ENCODE results near the gene S100A16.
"Not testable (repeated sequence)": the region's sequence is repeated elsewhere in the genome, so short reads cannot be mapped to it uniquely, and the experiment has no call there.

S100A16 gene

DNA sequence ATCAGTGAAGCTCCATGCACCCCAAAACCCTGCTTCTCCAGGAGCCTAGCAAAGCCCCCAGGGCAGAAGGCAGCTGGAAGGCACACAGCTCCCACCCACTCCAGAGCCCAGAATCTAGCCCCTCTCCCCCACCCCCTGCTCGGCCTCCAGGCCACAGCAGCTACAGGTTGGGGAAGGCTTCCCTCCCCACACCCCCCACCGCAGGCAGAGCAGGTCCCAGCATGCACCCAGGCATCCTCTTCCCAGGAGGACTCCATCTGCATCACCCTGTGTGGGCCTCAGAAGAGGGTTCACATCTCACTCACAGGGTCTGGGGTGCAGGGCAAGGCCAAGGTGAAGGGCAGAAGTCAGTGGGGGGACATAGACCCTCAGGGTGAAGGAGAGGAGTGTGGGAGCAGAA, 2.5 kb upstream of the S100A16 start:
- DNase-seq (ENCODE audit: low read depth in 2 of 2) = no peak

DNA sequence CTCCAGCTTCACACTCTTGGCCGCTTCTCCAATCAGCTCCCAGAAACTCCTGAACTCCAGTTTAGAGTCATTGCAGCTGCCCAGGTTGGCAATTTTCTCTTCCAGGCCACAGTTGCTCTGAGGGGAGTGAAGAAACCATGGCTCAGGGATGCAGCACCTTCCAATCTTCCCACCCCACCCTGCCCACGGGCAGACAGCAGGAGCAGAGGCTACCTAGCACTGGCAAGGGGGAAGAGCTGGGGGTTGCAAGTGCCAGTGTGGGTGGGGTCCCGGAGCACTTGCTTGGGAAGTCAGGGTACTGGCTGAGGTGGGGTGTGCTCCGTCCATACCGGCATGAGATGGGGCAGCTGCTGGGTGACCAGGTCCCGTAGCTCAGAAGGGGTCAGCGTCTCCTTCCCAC, 2.0 kb upstream of the S100A16 start:
- no peak for DNase-seq (ENCODE audit: low read depth in 2 of 2)

DNA sequence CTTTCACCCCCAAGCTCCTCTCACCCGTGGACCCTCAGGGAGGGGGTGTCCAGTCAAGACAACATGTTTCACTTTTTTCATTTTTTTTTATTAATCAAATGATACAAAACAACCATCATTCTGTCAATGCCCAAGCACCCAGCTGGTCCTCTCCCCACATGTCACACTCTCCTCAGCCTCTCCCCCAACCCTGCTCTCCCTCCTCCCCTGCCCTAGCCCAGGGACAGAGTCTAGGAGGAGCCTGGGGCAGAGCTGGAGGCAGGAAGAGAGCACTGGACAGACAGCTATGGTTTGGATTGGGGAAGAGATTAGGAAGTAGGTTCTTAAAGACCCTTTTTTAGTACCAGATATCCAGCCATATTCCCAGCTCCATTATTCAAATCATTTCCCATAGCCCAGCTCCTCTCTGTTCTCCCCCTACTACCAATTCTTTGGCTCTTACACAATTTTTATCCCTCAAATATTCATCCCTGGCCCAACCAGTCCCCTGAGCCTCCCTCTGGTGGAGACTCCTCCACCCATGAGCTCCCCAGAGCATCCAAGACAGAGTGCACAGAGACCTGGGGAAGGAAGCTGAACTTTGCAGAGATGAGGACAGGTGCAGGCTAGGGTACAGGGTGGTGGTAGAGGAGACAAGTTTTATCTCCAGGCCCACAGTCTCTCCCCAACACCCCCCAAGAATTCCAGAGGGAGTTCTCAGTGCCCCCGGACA, 1.4 kb upstream of the S100A16 start:
- no peak for DNase-seq (ENCODE audit: low read depth in 2 of 2)

DNA sequence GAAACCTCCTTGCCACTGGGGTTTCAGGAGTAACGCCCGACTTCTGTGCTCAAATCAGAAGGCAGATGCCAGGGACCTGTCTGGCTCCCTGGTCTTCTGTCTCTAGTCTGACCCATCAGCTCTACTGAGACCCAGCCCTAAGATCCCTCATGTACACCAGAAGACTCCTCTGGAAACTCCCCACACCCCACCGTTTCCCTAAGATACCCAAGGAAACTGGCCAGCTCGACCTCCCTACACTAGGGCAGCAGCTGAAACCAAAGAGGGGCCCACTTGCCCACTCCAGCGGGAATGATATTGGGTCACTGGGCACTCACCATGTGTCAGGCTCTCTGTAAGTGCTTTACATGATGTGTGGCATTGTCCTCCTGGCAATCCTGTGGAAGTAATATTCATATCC, 469 bp upstream of the S100A16 start:
- no peak for DNase-seq (ENCODE audit: low read depth in 2 of 2)

DNA sequence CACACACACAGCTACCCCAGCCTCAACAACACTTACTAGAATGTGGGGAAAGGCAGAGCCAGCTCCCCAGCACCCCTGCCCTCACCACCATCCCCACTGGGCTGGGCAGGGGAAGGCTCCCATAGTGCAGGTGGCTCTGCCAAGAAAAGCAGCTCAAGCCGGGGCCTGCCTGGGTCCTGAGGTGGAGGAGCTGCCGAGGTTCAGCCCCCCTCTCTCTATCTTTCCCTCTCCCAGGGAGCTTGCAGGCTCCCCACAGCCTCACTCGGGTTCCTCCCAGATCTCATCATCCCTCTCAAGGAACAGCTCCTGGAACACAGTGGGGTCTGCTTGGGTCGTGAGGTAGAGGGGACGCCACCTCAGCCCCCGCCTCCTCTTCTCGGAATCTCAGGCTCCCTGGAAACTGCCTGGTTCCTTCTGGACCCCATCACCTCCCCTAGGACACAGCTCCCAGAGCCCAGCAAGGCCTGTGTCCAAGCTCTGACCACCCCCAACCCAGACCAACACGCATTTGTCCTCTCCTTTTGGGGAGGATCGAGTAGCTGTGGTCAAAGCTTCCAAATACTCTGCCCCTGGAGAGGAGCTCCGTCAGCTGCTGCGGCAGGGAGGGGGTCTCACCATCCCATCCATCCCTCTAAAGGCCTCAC, 704 bp downstream of the S100A16 start:
- DNase-seq (ENCODE audit: low read depth in 2 of 2) = no peak

DNA sequence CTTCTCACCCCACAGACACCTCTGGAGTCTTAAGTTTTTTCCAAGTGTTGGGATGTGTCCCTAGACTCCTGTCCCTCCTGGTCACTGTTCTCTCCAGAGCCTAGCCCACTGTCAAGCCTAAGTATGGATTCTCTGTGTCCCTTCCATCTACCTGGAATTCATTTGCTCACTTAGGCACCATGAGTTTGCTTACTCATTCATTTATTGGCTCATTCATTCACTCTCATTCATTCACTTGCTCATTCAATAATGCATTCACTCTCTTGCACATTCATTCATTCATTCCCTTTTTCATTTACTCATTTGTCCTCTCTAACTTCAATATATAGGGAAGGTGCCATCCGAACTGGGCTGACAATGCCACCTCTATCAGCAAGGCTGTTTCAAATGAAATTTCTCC, 1.6 kb downstream of the S100A16 start:
- no peak for DNase-seq (ENCODE audit: low read depth in 2 of 2)

DNA sequence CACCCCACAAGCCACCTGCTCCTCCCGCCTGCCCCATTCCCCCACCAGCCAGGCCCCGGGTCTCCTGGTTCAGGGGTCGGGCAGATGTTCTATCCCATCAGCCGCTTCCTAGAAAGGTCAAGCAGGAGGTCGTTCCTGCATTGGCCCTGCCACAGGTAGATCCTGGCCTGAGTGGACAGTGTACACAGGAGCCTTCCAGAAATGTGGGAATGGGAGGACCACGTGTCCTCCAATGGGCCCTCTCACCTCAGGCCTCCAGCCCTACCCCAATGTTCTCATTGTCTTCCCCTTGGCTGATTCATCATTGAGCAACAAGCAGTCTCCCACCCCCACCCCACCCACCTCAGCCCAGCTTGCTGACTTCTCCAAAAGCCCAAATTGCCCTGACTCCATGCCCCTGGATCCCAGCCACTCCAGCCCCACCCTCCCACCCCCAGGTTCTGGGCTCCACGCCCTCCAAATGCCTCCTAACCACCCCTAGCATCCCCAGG, 2.1 kb downstream of the S100A16 start:
- DNase-seq (ENCODE audit: low read depth in 2 of 2) = no peak

DNA sequence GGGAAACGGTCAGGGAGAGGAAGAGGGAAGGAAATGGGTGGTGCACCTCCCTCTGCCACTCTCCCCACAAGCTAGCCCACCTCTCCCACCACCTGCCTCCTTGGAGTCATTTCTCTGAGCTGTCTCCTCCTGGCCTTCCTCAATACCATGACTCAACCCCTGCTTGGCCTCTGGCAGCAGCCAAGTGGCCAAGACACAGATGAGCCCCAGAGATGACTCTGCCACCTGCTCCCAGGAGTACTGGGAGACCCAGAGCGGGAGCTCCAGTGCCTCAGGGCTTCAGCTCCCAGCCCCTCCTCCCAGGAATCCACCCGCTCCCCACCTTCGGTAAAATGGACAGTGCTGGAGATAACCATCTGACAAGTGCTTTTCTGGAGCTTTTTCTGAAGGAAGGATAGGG, 2.6 kb downstream of the S100A16 start:
- DNase-seq (ENCODE audit: low read depth in 2 of 2) = no peak

DNA sequence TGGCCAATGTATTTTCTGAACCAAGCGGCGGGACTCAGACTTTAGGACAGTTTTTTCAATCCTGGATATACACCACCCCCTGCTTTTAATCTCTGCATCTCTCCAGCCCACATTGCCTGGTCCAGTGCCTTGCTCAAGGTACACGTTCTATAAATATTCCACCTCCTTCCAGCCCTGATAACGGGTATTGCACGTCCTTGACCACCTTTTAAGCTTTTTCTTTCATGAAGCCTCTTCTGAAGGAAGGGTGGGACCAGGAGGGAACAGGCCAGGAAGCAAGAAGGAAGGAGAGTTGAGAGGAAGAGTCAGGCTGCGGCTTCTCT, 3.4 kb downstream of the S100A16 start:
- no peak for DNase-seq (ENCODE audit: low read depth in 2 of 2)

DNA sequence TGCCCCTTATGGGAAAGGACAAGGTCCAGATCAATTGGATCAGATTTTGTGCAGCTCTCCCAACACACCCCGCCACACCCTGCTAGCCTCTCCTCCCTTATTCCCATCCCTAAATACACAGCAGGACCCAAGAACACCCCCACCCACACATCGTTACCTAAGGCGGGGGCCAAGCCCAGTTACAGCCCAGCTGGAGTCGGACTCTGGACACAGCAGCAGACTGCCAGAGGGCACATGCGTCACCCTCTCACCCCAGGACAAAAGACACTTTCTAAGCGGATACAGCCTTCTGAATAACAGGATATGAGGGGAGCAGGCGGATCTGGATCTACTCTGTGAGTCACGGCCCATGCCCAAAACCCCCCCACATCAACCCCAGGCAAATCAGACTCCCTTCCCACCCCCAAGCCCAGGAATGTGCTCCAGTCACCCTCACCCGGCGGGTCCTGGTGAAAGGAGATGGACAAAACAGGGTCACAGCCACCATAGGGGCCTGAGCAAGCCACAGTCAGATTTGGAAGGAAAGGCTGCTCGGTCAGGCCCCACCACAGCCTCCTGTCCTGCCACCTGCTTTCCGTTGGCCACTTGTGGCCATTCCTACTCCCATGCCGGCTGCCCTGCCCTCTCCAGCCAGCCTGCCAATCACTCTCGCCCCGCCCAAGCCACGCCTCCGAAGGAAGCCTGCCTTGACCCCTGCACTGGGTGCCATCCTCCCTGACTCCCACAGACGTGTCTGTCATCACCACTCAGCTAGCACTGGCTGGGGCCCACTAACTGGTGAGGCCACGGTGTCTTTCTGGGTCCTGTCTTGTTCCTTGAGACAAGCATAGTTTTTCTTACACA, 4.0 kb downstream of the S100A16 start:
- DNase-seq (ENCODE audit: low read depth in 2 of 2) = no peak

DNA sequence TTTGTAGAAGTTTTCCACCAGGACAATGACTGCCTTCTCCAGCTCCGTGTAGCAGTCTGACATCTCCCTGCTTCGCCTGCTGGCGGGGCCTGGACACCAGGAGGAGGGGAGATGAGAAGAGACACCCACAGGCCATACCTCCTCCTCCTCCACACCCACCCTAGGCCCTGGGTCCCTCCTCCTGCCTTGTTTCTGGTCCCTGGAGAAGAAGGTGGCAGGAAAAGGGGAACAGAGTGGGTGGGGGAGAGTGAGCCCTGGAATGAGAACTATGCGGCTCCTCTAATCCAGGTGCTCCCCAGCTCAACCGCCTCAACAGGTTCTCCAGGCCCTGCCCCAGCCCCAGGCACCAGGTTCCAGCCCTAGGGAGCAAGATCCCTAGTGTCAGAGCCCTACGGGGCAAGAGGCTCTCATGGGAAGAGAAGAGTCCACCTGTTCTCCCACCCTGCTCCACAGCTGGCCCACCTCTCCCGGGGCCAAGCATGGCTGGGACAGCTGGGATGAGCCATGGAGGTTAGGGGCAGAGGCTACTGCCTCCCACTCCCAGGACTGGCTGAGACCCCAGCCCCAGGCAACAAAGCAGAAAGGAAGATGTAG, 4.8 kb downstream of the S100A16 start:
- no peak for DNase-seq (ENCODE audit: low read depth in 2 of 2)

DNA sequence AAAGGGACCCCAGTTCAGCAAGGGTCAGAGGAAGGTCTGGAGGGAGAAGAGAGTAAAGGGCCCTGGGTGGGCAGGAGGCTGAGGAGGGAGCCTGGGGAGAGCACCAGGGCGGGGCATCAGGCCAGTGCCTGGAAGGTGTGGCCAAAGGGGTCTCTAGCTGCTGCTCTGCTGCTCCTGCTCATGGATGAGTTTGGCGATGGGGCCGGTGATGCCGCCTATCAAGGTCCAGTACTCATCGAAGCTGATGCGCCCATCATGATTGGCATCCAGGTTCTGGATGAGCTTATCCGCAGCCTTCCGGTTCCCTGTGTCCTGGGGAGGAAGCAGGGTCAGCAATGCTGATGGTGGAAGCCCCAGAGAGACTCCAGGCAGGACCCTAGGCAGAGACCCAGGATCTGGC, 5.6 kb downstream of the S100A16 start:
- no peak for DNase-seq (ENCODE audit: low read depth in 2 of 2)

DNA sequence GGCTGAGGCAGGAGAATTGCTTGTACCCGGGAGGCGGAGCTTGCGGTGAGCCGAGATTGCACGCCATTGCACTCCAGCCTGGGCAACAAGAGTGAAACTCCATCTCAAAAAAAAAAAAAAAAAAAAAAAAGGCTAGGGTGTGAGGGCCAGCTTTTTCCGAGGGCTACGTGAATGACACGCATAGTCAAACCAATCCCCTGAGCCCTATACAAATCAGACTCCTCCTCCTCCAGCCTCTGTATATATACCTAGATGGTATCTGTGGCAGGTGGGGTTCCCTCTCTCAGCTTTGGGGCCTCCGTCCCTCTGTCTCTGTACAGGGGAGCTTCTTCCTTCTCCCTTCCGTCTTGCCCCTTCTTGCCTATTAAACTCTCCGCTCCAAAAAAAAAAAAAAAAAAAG, 6.7 kb downstream of the S100A16 start:
- no peak for DNase-seq (ENCODE audit: low read depth in 2 of 2)

DNA sequence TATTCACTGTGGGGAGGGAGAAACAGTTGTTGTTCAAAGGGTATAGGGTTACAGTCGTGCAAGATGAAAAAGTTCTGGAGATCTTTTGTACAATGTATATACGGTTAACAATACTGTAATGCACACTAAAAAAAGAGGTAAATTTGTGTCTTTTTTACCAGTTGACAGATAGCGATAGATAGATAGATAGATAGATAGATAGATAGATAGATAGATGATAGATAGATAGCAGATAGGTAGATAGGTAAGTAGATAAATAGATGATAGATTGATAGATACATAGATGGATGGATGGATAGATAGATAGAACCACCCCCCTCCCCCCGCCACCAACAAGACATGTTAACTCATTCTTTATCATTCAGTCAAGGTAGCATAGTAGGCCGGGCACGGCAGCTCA, 10.2 kb downstream of the S100A16 start:
- no peak for DNase-seq (ENCODE audit: low read depth in 2 of 2)

DNA sequence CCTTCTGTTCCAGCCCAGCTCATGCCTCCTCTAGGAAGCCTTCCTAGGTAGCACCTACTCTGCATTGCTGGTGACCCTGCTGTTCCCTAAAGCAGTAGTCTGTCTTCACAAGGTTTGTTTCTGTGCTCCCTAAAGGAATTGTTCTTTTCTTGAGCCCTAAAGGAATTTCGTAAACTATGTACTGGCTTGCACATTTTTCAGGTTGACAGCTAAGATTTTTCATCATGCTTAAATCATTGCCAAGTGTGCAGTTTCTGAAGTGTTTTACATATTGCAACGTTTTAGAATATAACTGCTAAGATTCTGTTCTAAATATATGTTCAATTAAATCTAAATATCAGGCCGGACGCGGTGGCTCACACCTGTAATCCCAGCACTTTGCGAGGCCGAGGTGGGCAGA, 13.1 kb downstream of the S100A16 start:
- no peak for DNase-seq (ENCODE audit: low read depth in 2 of 2)

DNA sequence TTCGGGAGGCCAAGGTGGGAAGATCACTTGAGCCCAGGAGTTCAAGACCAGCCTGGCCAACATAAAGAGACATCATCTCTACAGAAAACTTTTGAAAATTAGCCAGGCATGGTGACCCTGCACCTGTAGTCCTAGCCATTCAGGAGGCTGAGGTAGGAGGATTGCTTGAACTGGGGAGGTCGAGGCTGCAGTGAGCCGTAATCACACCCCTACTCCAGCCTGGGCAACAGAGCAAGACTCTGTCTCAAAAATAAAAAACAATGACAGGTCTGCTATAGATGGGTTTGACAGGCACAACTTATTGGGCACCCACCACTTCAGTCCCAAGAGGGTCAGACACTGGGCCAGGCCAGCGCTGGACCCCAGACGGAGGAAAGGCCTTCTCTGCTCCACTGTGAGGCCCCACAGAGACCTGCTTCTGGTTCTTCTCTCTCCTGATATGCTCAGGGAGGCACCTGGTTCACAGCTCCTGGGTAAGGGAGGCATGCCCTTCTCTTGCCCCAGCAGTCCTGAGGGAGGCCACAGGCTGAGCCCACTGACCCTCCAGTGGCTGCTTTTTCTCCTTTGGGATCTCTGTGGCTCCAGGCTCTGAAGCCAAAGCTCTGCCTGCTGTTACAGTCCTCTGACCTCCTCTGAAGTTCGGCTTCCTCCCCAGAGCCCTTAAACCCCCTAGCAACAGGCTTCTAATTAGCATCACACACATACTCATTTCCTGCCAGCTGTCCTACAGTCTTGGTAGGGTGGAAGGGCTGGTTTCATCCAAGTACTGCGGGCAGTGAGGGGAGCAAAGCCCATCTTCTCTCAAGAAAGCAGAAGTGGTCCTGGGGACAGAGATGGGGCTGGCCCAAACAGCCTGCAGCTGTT, 14.4 kb downstream of the S100A16 start:
- DNase-seq (ENCODE audit: low read depth in 2 of 2) = no peak

DNA sequence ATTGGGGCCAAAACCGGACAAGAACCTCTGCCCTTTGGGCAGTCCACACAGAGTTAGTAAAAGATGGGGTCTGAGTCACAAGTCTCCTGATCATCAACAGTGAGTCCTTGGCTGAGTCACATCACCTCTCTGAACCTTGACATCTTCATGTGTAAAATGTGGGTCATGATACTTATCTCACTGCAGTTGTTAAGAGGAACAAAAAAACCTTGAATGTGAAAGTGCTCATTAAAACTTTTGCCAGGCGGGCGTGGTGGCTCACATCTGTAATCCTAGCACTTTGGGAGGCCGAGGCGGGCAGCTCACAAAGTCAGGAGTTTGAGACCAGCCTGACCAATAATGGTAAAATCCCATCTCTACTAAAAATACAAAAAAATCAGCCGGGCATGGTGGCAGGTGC, 15.7 kb downstream of the S100A16 start:
- no peak for DNase-seq (ENCODE audit: low read depth in 2 of 2)

DNA sequence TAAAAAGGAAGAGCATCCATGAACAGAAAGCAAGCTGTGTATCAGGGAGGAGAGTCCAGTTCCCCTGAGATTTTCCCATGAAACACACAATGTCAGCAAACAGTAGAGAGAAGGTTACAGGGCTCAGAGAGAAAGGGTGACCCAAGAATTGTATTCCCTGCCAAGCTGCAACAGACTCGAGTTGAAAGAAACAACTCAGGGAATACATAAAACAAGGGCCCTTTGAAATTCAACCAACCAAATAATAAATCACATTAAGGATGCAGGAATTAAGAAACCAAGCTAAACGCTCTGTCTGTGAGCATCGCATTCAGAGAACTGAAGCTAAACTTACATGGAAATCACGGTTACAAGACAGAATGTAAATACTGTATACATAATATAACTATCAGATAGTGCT, 20.2 kb downstream of the S100A16 start:
- no peak for DNase-seq (ENCODE audit: low read depth in 2 of 2)

DNA sequence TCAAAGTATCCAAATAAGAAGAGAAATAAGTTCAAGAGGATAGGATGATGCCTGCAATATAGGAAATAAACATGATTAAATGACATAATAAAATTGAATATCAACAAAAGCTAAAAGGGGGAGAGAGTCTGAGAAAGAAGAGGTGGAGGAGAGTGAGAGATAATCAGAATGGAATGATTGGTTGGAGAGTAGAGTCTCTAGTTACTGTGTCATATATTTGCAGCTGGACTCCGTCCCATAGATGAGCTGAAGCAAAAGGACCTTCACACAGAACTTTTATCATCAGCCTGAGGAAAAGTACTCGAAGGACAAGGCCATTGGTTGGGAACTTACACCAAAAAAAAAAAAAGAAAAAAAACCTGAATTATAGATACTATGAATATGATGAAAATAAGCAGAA, 24.5 kb downstream of the S100A16 start:
- no peak for DNase-seq (ENCODE audit: low read depth in 2 of 2)

DNA sequence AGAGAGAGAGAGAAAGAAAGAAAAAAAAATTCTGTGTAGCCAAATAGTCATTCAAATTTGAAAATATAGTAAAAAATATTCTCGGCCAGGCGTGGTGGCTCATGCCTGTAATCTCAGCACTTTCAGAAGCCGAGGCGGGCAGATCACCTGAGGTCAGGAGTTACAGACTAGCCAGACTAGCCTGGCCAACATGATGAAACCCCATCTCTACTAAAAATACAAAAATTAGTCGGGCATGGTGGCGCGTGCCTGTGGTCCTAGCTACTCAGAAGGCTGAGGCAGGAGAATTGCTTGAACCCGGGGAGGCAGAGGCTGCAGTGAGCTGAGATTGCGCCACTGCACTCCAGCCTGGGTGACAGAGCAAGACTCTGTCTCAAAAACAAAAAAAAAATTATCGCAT, 24.9 kb downstream of the S100A16 start:
- DNase-seq (ENCODE audit: low read depth in 2 of 2) = not testable (repeated sequence)

DNA sequence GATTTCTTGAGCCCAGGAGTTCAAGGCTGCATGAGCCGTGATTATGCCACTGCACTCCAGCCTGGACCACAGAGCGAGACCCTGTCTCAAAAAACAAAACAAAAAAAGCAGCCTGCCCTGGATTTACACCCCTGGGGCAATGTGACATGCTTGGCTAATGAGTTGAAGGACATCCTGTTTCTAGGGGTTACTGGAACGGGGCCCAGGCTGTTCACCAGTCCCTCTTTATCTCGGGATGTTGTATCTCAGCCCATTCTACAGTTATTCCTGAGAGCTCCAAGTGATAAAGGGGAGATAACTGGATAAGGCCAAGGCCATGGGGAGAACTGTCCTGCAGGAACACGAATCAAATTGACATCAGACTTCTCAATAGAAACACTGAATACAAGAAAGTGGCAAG, 25.6 kb downstream of the S100A16 start:
- DNase-seq (ENCODE audit: low read depth in 2 of 2) = no peak

DNA sequence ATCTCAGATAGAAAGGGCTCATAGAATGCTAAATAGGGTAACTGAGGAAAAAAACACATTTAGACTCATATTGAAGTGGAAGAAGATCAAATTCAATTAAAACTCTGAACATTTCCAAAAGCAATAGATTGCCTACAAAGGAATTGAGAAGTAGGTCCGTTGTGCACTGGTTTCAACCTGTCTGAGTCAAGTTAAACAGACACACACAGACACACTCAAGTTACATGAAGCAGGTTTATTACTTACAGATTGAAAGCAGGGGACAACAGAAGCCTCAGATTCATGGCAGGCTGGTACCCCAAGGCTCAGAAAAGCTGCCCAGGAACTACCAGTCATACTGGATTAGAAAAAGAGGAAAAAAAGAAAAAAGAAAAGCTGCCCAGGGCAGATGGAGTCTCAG, 26.6 kb downstream of the S100A16 start:
- DNase-seq (ENCODE audit: low read depth in 2 of 2) = no peak
